HG03565 (cell line): ENCODE measurements around the gene NR6A1.

Source experiments
- ATAC-seq: cut with Tn5 transposase; IDR thresholded peaks from one replicate; pipeline ENCODE4 v1.9.1; 2021; ENCODE audit warnings: mild to moderate bottlenecking, moderate library complexity; ENCODE audit not compliant: unreplicated experiment

The NR6A1 gene

DNA sequence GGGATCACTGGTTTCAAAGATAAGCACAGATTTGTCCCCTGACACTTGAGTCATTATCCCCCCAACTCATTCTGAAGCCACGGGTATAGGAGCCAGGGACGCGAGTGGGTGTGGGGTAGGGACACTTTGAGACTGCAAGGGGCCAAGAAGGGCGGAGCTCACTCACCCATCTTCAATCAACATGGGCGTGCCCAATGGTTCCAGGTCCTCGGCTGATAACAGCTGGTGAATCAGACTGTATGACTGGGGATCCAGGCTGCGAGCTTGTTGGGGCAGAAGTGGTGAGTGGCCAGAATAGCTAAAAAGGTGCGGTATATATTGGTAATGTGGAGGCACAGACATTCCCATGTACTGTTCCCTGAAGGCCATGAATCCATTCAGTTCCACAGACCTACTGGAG is 233.2 kb downstream of the NR6A1 start:
- no peak for ATAC-seq

DNA sequence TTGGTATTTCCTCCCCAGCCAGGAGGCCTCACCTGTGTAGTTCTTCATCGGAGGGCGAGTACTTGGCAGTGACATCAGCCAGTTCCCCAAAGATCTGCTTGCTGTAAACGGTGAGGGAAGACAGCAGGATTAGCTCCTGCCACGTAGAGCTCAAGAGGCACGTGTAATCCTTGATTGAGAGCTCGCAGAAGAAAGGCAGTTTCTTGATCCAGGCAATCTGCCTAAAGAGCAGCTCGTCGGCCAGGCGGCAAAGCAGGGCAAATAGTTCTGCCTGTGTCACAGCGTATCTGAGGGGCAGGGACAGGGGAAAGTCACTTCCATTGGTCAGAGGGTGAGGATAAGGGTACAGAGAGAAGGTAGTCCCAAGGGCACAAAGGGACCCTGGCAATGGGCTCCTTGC is 235.3 kb downstream of the NR6A1 start:
- no peak for ATAC-seq

DNA sequence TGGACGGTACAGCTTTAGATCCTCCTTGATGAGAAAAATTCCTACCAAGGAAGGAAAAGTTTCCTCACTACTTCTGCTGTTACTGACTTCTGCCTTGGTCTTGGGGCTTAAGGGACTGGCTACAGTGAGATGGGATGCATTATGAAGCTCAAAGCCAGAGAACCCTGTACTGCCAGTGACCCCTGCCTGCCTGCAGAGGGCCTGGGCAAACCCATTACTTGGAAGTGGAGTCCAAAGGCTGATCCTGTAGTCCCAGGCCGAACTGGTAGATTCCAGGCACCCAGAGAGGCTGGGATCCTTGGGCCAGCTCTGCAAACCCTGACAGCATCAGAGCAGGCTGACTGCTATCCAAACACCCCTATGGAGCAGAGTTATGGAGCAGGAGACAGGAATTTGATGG is 238.2 kb downstream of the NR6A1 start:
- ATAC-seq = no peak

DNA sequence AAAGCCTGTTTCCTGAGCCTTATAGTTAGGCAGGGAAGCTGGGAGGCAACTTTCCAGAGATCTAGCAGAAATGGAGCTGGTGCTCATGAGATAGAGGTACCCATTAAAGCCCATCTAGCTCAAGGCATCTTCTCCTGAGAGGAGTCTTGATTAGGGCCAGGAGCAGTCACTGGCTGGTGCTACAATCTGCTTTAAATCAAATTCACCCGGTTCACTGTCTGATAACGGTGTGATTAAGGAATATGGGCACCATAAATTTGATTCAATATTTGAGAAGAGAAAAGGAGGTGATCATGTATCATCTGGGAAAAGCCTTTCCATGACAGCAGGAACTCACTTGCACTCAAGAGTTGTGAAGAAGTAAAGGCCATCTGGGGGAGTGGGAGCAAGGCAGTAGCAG is 240.0 kb downstream of the NR6A1 start:
- ATAC-seq = no peak

DNA sequence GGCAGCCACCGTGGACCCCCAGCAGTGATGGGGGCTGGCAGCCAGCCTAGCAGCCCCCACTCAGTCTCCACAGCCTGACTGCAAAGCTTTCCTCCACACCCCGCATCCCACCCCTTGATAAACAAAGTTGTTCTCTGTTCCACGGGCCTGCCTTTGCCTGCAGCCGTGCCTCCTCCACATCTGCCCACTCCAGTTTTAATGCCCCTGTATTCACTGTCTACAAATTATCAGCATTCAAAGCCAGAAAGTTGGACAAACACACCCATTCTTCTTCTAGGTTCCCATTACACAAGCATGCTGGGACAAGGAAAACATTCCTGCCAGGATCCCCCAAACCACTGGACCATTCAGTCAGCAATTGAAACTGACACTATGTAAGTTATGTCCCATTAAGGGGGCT is 240.9 kb downstream of the NR6A1 start:
- ATAC-seq = no peak

DNA sequence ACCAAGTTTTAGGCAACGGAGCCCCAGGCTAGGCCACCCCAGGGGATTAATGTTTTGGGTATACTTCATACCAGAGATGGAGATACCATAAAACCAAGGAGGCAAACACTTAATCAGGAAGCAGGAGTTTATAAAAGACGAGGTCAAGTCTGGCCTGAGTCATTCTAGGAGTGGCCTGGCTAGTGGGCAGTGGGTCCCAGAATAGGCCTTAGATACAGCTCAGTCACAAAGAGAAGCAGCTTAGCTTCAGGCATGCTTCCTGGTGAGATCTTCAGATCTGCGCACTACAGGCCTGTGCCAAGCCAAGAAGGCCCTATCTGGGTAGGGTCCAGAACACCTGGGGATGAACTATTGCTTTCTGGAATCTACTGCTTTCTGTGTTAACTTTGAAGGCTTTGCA is 243.3 kb downstream of the NR6A1 start:
- no peak for ATAC-seq

DNA sequence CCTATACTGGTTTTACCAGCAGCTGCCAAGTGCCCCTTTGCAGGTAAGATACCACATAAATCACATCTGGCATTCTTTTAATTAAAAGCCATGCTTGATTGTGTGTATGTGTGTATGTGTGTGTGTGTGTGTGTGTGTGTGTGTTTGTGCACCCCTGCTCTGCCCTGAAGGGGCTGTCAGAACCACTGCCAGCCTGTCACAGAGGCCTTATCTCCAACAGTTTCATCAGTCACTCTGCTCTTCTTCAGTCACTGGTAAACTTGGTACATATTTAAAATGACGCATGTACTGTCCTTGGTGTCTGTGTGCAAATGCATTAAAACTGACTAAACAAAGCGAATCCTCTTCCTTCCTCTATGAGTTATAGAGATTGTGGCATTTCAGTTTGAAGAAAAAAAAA is 244.9 kb downstream of the NR6A1 start:
- no peak for ATAC-seq

DNA sequence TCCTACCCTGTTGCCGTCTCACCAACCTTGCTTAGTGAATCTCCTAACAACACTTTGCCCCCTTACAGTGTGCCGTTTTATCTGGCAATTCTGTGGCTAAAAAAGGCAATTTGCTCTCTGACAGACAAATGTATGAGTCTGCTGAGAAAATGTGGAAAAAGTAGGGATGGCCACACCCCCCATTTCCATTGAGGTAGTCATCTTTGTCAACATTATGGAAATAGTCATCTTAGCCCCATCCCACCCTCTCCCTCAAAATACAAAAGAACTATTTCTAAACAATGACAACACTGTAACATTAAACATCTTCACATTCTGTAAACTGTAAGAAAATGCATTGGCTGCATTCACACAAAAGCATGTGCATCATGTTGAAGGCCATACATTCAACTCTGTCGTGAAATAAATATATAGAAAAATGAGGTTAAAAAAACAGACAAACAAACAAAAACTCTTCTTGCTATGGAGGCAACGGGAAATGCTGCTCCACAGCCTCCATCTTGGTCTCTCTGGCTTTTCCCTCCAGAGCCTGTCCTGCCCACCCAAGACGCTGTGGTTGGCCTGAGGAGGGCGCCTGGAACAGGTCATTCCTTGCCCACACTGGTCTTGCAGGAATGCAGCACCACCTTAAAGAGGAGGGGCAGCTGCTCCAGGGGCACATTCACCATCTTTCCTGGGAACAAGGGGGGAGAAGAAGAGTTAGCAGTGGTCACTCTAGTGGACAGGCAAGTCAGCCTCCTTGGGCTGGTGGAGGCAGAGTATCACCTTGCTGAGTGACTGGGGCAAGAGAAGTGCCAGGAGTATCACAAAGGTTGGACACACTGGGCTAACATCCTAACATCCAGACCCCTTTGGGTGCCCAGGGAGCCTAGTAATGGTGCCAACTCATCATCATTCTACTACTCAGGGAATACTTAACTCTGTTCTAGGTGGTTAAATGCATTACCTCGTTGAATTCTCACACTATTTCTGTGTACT is 248.7 kb downstream of the NR6A1 start:
- ATAC-seq = no peak

DNA sequence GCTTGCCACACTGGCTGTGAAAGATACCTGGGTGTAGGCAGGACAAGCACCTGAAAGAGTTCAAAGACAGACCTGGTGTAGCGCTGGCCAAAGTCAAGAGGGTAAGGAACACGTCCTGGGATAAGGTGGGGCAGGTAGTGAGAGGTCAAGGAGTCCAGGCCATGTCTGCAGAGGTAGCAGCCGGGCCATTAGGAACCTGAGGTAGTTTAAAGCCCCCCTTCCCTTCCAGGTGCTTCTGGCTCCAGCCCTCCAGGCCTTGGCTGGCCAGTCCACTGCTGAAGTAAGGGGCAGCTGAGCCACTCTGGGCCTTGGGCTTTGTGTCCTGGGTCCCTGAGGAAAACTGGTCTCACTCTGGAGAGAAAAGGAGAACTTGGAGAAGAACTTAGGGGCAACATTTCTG is 250.0 kb downstream of the NR6A1 start:
- no peak for ATAC-seq

DNA sequence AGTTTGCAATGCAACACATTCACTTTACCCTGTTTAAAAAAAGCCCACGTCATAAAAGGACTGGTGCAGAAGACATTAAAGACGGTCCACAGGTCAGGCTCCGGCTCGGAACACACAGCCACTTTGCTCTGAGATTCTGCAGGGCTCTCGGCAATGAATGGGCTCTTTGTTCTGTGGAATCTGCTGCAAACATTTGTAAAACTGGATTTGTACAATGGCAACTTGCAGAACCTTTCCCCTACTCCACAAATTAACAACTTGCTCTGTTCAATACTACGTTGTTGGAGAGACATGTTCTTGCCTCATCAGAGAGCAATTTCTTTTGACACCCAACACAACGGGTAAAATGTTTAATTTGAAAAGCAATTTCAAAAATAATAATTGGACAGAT is 250.9 kb downstream of the NR6A1 start:
- ATAC-seq = no peak

DNA sequence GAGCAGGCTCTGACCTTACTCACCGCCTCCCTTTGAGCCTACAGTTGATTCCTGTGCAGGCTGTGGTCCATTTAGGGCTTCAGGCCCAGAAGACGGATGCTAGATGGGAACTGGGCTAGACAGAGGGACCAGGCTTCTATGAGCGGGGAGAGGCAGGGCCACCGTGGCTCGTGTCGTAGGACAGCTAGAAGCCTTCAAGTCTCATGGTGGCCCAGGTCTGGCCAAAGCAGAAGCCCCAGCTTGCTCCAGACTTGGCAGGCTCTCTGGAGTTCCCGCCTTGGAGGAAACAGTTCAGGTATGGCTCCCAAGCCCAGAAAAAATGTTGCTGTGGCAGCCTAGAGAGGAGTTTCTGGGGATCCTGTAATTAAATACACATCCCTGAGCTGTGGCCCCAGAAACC is 253.0 kb downstream of the NR6A1 start:
- ATAC-seq = no peak

DNA sequence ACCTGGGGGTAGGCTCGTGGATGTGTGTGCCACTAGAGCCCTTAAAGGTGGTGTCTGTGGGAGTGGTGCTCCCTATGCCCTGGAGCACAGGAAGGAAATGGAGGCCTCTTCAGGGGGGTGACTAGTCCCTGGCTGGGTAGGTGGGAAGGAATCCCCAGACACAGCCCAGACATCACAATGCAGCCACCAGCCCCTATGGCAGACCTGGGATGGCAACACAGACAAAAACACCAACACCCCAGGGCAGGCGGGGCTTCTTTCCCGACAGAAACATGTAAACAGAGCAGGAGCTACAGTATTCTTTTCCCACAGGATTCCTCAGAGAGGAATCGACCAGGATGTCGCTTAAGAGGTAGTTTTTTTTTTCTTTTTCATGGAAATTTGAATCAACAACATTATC is 253.5 kb downstream of the NR6A1 start:
- no peak for ATAC-seq

DNA sequence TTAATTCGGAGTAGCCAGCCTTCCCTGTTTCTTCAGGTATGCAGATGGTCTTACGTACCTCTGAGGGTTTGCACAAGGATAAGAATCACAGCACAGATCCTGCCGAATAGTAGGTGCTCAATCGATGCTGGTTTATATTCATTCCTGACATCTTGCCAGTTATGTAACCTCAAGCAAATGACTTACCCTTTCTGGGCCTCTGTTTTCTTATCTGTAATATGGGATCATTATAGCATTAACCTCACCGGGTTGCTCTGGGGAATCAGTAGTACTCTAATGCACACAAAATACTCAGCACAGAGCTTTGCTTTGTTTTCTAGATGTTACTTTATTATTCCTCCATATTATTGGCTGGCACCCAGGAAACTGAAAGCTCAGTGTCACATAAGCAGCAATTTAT is 256.2 kb downstream of the NR6A1 start:
- ATAC-seq = no peak

DNA sequence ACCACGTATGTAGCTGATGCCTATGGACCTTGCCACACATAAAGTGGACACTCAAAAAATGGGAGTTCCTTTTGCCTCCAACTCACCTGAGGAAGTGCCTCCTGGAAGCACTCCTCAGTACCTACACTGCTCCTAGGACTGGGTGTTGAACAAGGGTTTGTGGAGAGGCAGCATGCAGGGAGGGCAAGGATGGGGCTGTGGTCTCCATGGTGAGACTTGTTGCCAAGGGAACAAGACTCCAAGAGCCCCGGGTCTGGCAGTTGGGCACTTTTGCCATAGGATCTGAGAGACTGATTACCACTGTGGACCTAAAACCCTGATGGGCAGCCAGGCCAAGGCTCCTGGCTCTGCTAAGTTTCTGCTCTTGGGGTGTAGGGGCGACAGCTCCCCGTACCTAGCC is 257.0 kb downstream of the NR6A1 start:
- no peak for ATAC-seq

DNA sequence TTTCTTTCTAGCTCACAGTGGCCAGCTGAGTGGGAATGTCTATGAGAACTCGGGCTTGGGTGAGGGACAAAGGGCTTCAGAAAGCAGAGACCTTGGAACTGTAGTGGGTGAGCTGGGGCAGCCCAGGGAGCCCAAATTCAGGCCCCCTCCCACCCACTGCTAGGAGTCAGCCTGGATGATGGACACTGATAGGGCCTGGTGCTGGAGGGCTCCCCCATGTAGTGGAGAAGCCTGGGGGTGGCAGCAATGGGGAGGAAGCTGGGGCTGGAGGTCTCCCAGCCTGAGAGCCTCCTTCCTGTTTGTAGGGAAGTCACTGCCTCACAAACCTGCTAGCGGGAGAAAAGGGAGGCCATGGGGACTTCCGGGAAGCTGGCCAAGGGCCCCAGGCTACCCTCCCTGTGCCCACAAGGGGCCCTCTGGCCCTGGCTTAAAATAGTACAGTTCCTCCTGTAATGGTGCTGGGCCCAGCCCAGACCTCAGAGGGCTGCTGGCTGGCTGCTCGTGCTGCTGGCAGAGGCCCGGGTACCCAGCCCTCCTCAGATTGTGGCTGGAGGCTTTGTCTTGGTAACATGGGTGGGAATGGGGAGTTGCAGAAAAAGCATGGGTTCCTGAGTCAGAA is 257.6 kb downstream of the NR6A1 start:
- no peak for ATAC-seq

DNA sequence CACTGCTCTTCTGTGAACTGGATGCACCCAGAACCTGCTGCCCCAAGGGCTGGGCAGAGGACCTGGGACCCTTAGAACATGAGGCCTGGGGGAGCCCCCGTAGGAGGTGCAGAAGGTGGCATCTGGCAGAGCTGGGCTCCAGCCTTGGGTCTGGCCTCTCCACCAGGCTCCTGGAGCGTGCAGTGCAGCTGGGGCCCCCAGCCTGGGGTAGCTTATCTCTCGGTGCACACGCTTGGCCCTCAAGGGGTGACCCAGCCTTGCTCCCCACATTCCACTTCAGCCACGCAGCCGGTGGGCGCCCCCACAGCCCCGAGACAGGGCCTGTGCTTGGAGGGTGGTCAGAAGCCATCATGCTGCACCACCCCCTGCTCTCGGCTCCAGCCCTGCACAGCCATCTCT is 258.3 kb downstream of the NR6A1 start:
- ATAC-seq = no peak

DNA sequence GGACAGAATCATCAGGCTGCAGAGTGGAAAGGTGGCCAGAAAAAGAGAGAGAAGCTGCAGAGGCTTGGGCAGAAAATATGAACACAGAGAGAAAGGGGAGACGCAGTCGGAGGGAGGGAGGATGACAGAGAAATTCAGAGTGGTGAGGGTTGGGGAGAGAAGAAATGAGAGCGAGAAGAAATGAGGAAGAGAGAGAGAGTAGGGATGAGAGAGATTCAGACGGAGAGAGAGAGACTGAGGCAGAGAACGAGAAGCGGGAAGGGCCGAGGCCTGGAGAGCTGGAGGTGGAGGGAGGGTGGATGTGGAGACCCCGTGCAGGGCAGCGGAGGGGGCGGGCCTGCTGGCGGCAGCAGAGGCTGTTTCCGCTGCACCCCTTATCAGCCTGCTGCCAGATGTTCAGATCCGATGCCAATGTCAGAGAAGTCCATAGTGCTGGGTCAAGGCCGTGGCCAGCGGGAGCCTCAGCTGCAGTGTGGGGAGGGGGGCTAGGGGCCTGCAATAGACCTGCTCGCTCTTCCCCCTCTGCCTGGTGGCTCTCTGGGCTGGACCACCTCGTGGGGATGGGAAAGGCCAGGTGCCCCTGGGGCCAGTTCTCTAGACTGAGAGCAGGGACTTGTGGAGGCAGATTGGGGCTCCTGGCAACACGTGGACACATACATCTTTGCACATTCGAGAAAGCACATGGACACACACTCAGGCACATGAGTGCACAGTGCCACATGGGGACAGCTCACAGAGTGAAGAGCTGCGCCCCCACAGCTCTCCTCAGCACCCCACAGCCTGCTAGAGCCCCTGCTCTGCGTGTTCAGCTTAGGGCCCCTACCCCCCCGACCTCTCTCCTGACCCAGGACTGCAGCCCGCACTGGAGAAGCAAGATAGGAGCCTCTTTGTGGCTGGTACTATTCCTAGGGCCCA is 259.0 kb downstream of the NR6A1 start:
- ATAC-seq = no peak

DNA sequence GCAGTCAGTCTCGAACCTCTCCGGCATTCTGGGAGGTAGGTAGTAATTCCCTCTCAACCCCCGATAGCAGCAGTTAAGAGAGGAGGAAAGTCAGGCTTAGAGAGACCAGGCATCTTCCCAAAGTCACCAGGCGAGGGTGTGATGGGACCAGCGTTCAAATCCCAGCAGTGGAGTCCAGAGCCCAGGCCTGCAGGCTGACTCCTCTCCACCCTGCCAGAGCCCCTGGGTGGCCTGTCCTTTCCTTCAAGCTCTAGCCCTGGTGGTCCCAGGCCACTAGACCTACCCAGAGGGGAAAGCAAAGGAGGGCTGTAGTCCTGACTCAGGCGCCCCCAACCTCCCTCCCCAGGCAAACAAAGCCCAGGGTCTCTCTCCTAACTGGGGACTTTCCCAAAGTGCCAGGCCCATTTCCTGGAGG is 259.7 kb downstream of the NR6A1 start:
- no peak for ATAC-seq

DNA sequence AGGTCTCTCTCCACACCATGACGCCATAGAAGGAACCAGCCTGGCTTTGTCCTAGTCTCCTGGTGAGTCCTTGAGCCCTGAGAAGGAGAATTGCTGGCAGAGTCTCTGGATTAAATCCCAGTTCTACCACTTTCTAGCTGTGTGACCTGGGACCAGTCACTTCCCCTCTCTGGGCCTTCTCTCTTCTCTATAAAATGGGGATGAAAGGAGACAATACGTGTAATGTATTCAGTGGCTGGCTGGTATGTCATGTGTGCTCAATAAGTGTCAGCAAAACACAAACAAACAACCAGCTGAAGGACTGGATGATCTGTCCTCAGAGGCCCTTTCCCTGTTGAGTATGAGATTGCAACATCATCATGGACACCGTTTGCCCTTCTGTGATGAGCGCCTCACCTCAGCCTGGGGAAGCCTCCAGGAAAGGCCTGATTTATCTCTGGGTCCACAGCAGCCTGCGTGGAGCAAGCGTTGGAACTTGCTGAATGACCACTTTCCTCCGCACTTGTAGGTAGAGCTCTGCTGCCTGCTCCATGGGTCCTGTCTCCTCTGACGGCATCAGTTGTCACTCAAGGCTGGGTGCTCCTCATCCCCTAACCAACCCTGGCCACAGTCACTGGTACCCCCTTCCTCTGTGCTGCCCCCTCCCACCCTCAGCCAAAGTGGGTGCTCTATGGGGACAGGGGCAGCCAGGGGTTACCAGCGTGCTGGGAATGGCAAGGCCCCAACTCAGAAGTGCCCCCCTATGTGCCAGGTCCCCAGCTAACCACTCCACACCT is 260.3 kb downstream of the NR6A1 start:
- no peak for ATAC-seq

DNA sequence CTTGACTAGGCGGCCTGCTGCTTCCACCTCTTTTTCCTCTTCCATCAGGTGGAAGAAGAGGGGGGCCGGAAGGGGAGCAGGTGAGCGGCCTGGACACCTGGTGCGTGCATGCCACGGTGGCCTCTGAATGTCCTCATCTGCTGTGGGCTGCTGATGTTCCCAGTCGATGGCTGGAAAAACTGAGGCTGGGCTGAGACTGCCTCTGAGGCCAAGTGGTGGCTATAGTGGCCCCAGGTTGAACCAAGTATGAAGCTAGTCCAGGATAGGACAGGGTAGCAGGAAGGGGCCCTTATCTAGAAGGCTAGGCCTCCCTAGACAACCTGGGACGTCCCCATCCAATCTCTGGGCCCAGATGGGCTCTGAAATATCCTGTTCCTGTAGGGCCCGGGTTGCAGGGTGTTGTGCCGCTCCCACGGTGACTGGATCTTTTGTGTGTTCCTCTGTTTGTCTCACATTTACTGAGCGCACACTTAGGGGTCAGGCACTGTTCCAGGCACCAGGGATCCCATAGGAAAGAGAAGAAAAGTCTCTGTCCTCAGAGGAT is 263.2 kb downstream of the NR6A1 start:
- ATAC-seq = no peak
